Esophagus muscularis mucosa (tissue), 4 donors: Measurements from ENCODE around the gene APOO.

ENCODE experiments used
- EP300 ChIP-seq: sonication (generic); formaldehyde crosslinking; IDR thresholded peaks from one replicate; pipeline ENCODE4 v1.6.1; 2017; ENCODE audit warnings: antibody characterized with exemption
- POLR2A ChIP-seq: fragments of 450-650 bp; IDR thresholded peaks from one replicate; pipeline ENCODE4 v1.6.1; 2017; ENCODE audit warnings: antibody characterized with exemption, moderate library complexity, mild to moderate bottlenecking, low read depth
- TF ChIP-seq, protein P1 (sequence below), 3 experiments: fragments of 200-600 bp in 2 of 3; fragments of 450-650 bp in 1 of 3; sonication (generic) in 2 of 3; IDR thresholded peaks; one replicate each; pipeline ENCODE4 v1.5.1; 2017 to 2019; ENCODE audit warnings: antibody characterized with exemption in 3 of 3, mild to moderate bottlenecking in 2 of 3, moderate library complexity in 1 of 3

DNA sequence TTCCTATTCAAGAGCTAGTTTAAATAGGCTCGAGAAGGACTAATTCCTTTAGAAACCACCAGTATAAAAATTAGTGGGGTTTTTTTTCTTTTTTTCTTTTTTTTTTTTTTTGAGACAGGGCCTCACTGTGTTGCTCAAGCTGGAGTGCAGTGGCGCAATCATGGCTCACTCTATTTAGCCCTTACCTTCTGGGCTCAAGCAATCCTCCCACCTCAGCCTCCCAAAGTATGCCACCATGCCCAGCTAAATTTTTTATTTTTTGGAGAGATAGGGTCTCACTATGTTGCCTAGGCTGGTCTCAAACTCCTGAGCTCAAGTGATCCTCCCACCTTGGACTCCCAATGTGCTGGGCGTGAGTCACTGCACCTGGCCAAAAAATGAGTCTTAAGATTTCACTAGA, 52.8 kb downstream of the APOO start:
- TF ChIP-seq, protein P1, sequence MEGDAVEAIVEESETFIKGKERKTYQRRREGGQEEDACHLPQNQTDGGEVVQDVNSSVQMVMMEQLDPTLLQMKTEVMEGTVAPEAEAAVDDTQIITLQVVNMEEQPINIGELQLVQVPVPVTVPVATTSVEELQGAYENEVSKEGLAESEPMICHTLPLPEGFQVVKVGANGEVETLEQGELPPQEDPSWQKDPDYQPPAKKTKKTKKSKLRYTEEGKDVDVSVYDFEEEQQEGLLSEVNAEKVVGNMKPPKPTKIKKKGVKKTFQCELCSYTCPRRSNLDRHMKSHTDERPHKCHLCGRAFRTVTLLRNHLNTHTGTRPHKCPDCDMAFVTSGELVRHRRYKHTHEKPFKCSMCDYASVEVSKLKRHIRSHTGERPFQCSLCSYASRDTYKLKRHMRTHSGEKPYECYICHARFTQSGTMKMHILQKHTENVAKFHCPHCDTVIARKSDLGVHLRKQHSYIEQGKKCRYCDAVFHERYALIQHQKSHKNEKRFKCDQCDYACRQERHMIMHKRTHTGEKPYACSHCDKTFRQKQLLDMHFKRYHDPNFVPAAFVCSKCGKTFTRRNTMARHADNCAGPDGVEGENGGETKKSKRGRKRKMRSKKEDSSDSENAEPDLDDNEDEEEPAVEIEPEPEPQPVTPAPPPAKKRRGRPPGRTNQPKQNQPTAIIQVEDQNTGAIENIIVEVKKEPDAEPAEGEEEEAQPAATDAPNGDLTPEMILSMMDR (IDR thresholded peaks at IDR 0.05) = no peak
- no peak for TF ChIP-seq EP300
- no peak for TF ChIP-seq POLR2A
